PFSK-1 (cell line): ENCODE results near the gene HPS1.

Experiments used
- FOXP2 ChIP-seq: optimal IDR thresholded peaks from 2 replicates; pipeline ENCODE3; 2011; ENCODE audit warnings: borderline replicate concordance, control low read depth, inconsistent platforms; ENCODE audit not compliant: insufficient read depth; ENCODE audit errors: extremely low read length, extremely low read depth
- SIN3A ChIP-seq: IDR thresholded peaks from 2 replicates; pipeline ENCODE4 v1.6.1; 2012; ENCODE audit warnings: mild to moderate bottlenecking, low read length, moderate library complexity, borderline replicate concordance; ENCODE audit not compliant: insufficient read depth
- TAF1 ChIP-seq: IDR thresholded peaks from 2 replicates; pipeline ENCODE4 v1.6.1; 2012; ENCODE audit warnings: low read length, control low read depth, borderline replicate concordance; ENCODE audit not compliant: insufficient read depth

GRCh38 chr10:98424295-98425254 lies 22.2 kb downstream of the HPS1 start:
- TF ChIP-seq SIN3A (no peak), TAF1 (no peak), FOXP2 (no peak)
